NCI-H446 (cell line): Measurements from ENCODE around the gene PSD2.
A peak's percentile ranks its signal among the peaks of the same experiment; 100 is the strongest.

ENCODE experiments used
- DNase-seq, 2 experiments: peaks; one replicate each; lab custom pipeline; 2025; lab: John Stamatoyannopoulos, UW

The PSD2 gene

GRCh38 chr5:139795074-139796001, at the start of gene PSD2:
PSD2 (plus strand) TSS chr5:139795808; CDS start chr5:139809441, 13,633 bp downstream.
- DNase-seq = no peak

- DNase-seq = peak; percentile 88 to 89
Measured at GRCh38 chr5:139746691-139747582, 48.7 kb upstream of the PSD2 start.

- DNase-seq = peak; percentile 84 to 93
Measured at GRCh38 chr5:139747583-139748504, 47.8 kb upstream of the PSD2 start.

DNA sequence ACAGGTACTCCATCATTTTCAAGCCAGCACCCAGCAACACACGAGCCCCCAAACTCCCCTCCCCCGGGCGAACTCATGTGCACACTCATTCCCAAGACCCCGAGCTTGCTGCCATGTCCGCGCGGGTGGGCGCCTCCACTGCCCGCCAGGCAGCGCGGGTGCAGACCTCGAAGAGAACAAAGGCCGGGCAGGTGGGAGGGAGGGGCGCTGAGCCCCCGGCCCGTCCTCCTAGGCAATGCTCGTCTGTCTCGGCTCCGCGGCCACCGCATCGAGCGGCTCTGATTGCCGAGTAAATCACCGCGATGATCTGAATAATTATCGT, 47.1 kb upstream of the PSD2 start:
- no peak for DNase-seq

GRCh38 chr5:139749242-139749641, 46.4 kb upstream of the PSD2 start:
- DNase-seq = peak in 1 of 2 experiments; percentile 25

GRCh38 chr5:139751236-139751635, 44.4 kb upstream of the PSD2 start:
- no peak for DNase-seq

DNA sequence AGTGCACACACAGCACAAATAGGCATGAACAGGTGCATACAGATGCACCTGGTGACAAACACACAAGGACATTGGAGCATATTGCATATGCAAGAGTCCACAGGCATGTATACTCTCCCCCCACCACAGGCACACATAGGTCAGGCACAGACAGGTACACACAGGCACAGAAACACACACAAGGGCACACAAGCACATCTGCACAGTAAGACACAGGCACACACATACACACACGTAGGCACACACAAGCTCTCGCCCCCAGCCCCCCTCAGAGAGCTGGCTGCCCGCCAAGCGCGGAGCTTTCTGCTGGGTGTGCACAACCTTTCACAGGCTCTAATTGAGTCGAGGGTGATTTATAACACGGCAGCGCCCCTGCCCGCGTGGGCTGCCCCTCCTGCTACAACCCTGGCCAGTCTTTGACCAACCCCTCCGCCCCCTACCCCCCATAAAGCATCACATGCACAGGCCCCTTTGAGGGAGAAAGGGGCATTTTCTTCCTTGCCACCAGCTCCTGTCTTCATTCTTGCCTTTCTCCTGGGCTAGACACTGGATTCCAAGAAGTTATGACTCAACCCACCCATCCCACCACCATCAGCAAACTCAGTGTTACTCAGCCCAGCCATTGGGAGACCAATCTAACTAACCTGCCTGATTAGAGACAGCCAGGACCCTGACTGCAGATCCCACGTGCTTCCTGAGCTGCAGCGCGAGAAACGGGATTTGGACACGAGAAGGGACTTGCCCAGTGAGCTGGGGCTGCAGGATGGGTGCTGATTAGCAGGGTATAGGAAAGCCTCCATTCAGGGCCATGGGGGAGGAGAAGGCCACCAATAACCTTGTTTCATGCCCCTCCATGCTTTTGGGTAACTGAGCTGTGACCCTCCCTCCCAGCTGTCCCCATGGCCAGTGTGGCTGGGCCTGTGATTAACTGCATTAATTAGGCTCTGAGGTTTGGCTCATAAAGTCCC, 42.8 kb upstream of the PSD2 start:
- DNase-seq = peak in 1 of 2 experiments; percentile 16

DNA sequence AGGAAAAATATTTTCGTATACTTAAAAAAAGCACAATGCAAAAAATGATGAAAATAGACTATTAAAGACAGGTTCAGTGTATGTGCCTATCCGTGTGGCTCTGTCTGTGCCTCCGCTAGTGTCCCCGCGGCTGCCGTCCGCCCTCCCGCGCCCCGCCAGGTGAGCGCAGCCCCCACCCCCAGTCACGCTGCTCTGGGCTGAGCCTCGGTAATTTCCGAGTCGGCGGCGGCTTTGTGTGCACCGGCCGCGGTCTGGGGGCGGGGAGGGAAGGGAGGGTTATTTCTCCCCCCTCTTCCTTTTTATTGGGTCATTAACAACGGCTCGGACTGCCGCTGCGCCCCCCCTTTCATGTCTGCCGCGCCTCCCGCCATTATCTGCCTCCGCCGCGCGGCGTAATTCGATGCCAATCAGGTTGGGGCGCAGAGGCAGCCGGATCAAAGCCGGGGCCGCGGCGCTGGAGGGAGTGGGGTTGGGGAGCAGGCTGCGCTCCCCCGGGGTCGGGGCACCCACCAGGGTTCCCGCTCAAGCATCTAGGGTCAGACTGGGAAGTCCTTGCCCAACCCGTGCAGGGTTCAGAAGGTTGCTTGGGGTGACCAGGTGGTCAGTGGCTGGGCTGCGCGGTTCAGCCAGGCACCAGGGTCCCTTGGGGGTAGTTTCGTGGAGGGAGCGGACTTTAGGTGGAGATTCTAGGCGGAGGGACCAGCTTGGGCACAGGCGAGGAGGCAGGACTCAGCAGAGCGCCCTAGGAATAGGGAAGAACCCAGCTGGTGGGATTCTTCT, 39.5 kb upstream of the PSD2 start:
- DNase-seq = no peak

DNA sequence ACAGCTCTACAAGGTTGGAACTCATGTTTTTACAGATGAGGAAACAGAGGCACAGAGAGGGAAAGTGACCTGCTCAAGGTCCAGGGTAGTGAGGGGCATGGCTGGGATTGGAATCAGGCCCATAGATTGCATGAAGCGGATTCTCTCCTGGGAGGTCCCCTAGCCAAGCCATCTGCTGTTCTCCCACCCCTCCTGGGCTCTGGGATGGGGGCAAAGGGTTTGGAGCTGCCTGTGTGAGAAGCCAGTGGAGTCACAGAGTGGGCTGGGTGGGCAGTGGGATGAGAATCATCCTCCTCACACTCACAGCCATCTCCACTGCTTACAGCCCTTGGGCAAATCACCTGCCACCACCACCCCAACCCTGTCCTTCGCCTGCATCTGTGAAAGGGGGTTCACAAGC, 38.6 kb upstream of the PSD2 start:
- DNase-seq = no peak

- no peak for DNase-seq
Measured at GRCh38 chr5:139757727-139758509, 37.7 kb upstream of the PSD2 start.

GRCh38 chr5:139758510-139759075, 37.0 kb upstream of the PSD2 start:
- no peak for DNase-seq

DNA sequence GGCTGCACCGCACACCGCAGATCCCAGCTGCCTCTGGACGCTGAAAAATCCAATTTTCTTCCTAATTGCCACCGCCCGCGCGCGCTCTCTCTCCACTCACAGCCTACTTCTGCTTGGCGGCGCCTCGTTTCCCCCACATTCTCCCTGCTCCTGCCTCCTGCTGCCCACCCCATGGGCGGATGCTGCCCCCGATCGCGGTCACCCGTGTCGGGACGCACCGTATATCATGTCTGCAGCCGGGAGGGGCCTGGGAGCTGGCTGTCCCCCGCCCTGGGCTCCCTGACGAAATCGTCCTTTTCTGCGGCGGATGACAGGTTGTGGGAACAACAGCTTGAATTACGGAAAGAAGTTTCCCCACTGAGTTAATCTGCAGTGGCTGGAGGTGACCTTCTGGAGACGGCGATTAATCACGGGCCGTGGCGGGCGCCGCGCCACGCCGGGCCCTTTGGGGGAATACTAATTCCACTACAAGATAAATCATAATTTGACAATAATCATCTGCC, 36.3 kb upstream of the PSD2 start:
- no peak for DNase-seq

DNA sequence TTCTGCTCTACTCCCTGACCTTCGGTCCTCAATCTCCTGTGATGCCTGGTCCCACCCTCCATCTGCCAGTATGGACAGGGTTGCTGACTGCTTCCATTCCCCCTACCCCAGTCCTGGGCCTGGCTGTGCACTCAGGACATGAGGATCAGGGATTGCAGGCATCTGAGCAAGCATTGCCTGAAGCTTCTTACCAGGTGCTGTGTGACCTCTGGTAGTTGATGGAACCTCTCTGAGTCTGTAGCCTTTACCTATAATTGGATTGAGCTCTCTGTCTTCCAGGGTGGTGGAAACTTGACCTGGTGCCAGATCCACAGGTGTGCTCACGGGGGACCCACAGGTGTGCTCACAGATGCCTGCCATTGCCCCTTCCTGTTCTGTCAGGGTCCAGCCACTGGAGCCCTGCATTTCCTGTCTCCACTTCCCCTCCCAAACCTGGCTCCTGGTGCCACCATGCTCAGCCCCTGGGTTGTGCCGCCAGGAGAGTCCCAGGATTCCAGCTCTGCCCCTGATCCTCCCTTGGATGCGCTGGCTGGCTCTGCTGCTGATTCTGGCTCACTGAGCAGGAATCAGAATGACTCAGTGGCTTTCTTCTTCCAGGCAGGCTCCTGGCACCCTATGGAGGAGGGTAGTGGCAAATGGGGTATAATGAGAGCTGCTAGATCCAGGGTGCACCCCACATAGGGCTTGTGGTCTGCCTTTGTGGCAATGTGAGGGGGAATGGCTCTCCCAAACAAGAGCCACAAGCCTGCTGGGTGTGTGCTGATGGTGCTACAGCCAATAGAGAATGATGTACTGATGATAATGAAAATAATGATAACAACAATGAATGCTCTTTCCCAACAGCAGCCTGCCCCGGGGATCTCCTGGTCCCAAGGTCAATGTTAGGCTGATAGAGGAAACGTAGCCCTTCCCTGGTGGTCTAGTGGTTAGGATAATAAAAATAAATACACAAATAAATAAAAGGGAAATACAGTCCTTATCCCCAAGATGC, 35.2 kb upstream of the PSD2 start:
- DNase-seq = peak in 1 of 2 experiments; percentile 70

DNA sequence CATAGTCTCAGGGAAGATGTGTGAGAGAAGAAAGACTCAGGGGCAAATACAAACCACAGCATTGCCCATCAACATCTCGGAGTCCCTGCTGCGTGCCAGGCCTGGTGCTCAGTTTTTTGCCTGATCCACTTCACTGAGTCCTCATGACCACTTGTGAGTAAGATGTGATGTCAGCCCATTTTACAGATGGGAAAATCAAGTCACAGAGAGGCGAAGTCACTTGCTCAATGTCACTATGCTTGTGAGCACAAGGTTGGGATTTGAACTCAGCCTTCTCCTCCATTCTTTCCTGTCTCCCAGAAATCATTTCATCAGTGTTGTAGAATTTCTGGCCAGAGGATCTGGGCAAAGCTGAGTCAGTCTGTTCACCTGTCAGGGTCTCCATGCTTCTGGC, 34.6 kb upstream of the PSD2 start:
- DNase-seq = no peak

DNA sequence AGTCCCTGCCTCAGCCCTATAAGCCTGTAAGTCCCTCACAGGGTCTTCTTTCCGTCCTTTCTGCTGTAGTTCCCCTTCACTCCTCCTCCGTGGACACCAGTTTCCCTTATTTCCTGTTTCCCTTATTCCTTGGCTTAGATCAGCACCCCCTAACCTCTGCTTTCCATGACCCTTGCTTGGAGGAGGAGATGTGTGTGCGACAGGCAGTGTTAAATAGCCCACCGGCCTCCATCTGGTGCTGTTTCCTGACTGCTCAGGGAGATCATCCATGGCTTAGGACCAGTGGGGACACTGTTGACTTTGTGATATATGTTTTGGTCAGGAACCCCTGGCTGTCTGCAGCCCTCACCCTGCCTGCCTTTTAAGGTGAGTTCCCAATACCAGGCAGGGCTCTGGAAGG, 34.1 kb upstream of the PSD2 start:
- no peak for DNase-seq

- no peak for DNase-seq
Measured at GRCh38 chr5:139762615-139763170, 32.9 kb upstream of the PSD2 start.
